ENCODE measurements around the gene PTPN18. TPM values are rescaled to one million over a fixed set of nuclear protein-coding genes. Genes with fewer than 3 reads are reported as not detected.

Gene PTPN18
- total RNA-seq, 1 experiment from 2014 or later: 15.7 TPM

DNA sequence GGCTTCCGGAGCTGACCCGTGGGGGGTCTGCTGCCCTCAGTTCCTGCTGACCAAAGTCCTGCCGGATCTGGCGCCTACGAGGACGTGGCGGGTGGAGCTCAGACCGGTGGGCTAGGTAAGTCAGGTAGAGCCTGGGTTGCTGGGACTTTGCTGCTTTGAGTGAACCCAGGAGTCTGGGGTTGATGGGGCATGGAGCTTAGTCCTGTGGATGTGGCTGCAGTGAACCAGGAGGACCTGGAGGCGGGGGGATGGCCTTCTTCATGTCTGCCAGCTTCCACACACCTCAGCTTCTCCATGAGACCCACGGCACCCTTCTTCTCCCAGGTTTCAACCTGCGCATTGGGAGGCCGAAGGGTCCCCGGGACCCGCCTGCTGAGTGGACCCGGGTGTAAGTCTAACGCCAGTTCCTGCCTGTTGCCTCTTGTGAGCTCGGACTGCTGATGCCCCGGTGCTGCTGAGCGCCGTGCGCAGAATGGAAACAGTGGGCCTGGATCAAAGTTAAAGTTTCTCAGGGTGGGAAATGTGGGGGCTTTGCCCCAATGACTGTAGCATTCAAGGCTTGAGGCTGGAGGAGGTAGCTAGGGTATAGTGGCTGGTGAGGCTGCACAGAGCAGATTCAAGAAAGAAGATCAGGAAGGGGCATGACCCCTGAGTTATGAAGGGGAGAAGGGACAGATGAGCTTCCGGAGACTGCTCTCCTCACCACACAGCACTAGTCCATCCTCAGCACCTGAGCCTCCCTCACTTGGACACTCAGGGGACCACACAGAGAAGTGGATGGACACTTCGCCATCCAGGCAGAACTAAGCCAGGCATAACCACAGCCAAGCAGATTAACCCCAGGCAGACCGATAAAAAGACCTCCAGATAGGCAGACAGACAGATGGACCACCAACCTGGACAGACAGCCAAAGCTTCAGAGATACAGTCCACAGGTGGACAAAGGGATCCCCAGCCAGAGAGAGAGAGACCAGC is 17.3 kb downstream of the PTPN18 start:
- ATAC-seq (peak; percentile 20), DNase-seq (ENCODE audit: low spot score) (no peak)
- Mint-ChIP-seq H3K27me3 (ENCODE audit: low read depth) (peaks cover 4% of the 10 kb centered on the region), H3K27ac (no peak overlapping the region; the same call in 1 of the 2 replicates), H3K4me3 (peak overlapping the region; percentile 83), H3K9me3 (no peaks in the 10 kb centered on the region), H3K36me3 (peaks cover 18% of the 10 kb centered on the region), H3K4me1 (peaks cover 35% of the 10 kb centered on the region)
- TF ChIP-seq ZNF232 (CRISPR knock-in tag; IDR thresholded peaks at IDR 0.05): no peak
- TF ChIP-seq, protein P1, sequence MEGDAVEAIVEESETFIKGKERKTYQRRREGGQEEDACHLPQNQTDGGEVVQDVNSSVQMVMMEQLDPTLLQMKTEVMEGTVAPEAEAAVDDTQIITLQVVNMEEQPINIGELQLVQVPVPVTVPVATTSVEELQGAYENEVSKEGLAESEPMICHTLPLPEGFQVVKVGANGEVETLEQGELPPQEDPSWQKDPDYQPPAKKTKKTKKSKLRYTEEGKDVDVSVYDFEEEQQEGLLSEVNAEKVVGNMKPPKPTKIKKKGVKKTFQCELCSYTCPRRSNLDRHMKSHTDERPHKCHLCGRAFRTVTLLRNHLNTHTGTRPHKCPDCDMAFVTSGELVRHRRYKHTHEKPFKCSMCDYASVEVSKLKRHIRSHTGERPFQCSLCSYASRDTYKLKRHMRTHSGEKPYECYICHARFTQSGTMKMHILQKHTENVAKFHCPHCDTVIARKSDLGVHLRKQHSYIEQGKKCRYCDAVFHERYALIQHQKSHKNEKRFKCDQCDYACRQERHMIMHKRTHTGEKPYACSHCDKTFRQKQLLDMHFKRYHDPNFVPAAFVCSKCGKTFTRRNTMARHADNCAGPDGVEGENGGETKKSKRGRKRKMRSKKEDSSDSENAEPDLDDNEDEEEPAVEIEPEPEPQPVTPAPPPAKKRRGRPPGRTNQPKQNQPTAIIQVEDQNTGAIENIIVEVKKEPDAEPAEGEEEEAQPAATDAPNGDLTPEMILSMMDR (IDR thresholded peaks at IDR 0.05): 0 out of 2 replicates have a peak, but pooled peaks have one; percentile 18
- TF ChIP-seq, protein P2, sequence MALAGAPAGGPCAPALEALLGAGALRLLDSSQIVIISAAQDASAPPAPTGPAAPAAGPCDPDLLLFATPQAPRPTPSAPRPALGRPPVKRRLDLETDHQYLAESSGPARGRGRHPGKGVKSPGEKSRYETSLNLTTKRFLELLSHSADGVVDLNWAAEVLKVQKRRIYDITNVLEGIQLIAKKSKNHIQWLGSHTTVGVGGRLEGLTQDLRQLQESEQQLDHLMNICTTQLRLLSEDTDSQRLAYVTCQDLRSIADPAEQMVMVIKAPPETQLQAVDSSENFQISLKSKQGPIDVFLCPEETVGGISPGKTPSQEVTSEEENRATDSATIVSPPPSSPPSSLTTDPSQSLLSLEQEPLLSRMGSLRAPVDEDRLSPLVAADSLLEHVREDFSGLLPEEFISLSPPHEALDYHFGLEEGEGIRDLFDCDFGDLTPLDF (CRISPR knock-in tag; IDR thresholded peaks at IDR 0.05): no peak
- TF ChIP-seq, protein P3, sequence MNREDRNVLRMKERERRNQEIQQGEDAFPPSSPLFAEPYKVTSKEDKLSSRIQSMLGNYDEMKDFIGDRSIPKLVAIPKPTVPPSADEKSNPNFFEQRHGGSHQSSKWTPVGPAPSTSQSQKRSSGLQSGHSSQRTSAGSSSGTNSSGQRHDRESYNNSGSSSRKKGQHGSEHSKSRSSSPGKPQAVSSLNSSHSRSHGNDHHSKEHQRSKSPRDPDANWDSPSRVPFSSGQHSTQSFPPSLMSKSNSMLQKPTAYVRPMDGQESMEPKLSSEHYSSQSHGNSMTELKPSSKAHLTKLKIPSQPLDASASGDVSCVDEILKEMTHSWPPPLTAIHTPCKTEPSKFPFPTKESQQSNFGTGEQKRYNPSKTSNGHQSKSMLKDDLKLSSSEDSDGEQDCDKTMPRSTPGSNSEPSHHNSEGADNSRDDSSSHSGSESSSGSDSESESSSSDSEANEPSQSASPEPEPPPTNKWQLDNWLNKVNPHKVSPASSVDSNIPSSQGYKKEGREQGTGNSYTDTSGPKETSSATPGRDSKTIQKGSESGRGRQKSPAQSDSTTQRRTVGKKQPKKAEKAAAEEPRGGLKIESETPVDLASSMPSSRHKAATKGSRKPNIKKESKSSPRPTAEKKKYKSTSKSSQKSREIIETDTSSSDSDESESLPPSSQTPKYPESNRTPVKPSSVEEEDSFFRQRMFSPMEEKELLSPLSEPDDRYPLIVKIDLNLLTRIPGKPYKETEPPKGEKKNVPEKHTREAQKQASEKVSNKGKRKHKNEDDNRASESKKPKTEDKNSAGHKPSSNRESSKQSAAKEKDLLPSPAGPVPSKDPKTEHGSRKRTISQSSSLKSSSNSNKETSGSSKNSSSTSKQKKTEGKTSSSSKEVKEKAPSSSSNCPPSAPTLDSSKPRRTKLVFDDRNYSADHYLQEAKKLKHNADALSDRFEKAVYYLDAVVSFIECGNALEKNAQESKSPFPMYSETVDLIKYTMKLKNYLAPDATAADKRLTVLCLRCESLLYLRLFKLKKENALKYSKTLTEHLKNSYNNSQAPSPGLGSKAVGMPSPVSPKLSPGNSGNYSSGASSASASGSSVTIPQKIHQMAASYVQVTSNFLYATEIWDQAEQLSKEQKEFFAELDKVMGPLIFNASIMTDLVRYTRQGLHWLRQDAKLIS (CRISPR knock-in tag; IDR thresholded peaks at IDR 0.05; ENCODE audit: borderline replicate concordance): no peak
- TF ChIP-seq, protein P4, sequence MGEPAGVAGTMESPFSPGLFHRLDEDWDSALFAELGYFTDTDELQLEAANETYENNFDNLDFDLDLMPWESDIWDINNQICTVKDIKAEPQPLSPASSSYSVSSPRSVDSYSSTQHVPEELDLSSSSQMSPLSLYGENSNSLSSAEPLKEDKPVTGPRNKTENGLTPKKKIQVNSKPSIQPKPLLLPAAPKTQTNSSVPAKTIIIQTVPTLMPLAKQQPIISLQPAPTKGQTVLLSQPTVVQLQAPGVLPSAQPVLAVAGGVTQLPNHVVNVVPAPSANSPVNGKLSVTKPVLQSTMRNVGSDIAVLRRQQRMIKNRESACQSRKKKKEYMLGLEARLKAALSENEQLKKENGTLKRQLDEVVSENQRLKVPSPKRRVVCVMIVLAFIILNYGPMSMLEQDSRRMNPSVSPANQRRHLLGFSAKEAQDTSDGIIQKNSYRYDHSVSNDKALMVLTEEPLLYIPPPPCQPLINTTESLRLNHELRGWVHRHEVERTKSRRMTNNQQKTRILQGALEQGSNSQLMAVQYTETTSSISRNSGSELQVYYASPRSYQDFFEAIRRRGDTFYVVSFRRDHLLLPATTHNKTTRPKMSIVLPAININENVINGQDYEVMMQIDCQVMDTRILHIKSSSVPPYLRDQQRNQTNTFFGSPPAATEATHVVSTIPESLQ (CRISPR knock-in tag; IDR thresholded peaks at IDR 0.05): no peak
- TF ChIP-seq FOXK1 (CRISPR knock-in tag; IDR thresholded peaks at IDR 0.05): no peak
- TF ChIP-seq PRRX2 (CRISPR knock-in tag; IDR thresholded peaks at IDR 0.05): no peak
- ChIA-PET POLR2A (interaction anchor here (1.0 to 1.3 kb wide), 2 partner anchors 31 to 54 kb away, joined by 3 to 7 read pairs; partner anchors contain the start of gene IMP4), CTCF (interaction anchor here (0.6 to 2.4 kb wide), 18 partner anchors 8 to 633 kb away, joined by 3 to 26 read pairs (median 4); partner anchors contain the start of genes GPR148, IMP4 and PTPN18)

DNA sequence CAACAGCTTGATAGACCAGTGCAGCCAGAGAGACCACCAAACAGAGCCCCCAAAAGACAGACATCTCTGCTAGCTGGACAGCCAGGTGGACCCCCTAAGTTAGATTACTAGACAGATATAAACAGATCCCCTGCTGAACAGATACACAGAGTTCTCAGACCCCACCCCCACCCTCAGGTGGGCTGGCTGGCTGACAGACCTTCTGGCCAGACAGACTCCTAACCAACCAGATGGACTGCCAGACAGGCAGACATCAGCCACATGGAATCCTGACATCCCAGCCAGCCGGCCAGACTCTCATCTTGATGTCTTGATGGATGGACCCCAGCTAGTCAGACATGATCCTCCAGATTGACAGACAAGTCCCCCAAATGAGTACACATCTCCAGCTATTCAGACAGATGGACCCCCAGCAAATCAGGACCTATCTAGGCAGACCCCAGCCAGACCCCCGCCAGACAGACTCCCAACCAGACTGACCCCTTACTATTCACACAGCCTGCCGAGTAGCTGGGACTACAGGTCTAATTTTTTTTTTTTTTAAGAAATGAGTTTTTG is 18.0 kb downstream of the PTPN18 start:
- no peak overlapping the region for H3K27ac Mint-ChIP-seq
- no peaks in the 10 kb centered on the region for H3K9me3 Mint-ChIP-seq
- peaks cover 4% of the 10 kb centered on the region for H3K27me3 Mint-ChIP-seq (ENCODE audit: low read depth)
- ChIA-PET POLR2A (interaction anchor here (1.0 kb wide), 1 partner anchor 54 kb away, joined by 3 read pairs; no protein-coding TSS in a partner anchor), CTCF (interaction anchor here (1.1 to 2.4 kb wide), 4 partner anchors 12 to 354 kb away, joined by 4 to 26 read pairs (median 13); partner anchors contain the start of genes GPR148, IMP4 and PTPN18)
- peaks cover 18% of the 10 kb centered on the region for H3K36me3 Mint-ChIP-seq
- H3K4me3 Mint-ChIP-seq: peak overlapping the region; percentile 42; the same call in 1 of the 2 replicates
- DNase-seq (ENCODE audit: low spot score) (no peak), ATAC-seq (no peak)
- H3K4me1 Mint-ChIP-seq: peaks cover 30% of the 10 kb centered on the region
- TF ChIP-seq, protein P5, sequence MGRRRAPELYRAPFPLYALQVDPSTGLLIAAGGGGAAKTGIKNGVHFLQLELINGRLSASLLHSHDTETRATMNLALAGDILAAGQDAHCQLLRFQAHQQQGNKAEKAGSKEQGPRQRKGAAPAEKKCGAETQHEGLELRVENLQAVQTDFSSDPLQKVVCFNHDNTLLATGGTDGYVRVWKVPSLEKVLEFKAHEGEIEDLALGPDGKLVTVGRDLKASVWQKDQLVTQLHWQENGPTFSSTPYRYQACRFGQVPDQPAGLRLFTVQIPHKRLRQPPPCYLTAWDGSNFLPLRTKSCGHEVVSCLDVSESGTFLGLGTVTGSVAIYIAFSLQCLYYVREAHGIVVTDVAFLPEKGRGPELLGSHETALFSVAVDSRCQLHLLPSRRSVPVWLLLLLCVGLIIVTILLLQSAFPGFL (CRISPR knock-in tag; IDR thresholded peaks at IDR 0.05; ENCODE audit: borderline replicate concordance): no peak
- no peak for TF ChIP-seq GRHL2 (CRISPR knock-in tag; IDR thresholded peaks at IDR 0.05; ENCODE audit: insufficient replicate concordance, severe bottlenecking)
- no peak for TF ChIP-seq ZNF138 (CRISPR knock-in tag; conservative IDR thresholded peaks at IDR 0.05)
- TF ChIP-seq, protein P6, sequence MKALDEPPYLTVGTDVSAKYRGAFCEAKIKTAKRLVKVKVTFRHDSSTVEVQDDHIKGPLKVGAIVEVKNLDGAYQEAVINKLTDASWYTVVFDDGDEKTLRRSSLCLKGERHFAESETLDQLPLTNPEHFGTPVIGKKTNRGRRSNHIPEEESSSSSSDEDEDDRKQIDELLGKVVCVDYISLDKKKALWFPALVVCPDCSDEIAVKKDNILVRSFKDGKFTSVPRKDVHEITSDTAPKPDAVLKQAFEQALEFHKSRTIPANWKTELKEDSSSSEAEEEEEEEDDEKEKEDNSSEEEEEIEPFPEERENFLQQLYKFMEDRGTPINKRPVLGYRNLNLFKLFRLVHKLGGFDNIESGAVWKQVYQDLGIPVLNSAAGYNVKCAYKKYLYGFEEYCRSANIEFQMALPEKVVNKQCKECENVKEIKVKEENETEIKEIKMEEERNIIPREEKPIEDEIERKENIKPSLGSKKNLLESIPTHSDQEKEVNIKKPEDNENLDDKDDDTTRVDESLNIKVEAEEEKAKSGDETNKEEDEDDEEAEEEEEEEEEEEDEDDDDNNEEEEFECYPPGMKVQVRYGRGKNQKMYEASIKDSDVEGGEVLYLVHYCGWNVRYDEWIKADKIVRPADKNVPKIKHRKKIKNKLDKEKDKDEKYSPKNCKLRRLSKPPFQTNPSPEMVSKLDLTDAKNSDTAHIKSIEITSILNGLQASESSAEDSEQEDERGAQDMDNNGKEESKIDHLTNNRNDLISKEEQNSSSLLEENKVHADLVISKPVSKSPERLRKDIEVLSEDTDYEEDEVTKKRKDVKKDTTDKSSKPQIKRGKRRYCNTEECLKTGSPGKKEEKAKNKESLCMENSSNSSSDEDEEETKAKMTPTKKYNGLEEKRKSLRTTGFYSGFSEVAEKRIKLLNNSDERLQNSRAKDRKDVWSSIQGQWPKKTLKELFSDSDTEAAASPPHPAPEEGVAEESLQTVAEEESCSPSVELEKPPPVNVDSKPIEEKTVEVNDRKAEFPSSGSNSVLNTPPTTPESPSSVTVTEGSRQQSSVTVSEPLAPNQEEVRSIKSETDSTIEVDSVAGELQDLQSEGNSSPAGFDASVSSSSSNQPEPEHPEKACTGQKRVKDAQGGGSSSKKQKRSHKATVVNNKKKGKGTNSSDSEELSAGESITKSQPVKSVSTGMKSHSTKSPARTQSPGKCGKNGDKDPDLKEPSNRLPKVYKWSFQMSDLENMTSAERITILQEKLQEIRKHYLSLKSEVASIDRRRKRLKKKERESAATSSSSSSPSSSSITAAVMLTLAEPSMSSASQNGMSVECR (CRISPR knock-in tag; IDR thresholded peaks at IDR 0.05; ENCODE audit: borderline replicate concordance): no peak
- no peak for TF ChIP-seq NFYB (CRISPR knock-in tag; conservative IDR thresholded peaks at IDR 0.05; ENCODE audit: low read depth)
- TF ChIP-seq NR3C1 (CRISPR knock-in tag; conservative IDR thresholded peaks at IDR 0.05; ENCODE audit: low read depth): no peak
- no peak for TF ChIP-seq MXD4 (CRISPR knock-in tag; IDR thresholded peaks at IDR 0.05; ENCODE audit: borderline replicate concordance)
- TF ChIP-seq ZNF232 (CRISPR knock-in tag; IDR thresholded peaks at IDR 0.05): no peak
- TF ChIP-seq PRRX2 (CRISPR knock-in tag; IDR thresholded peaks at IDR 0.05): no peak
- TF ChIP-seq, protein P7, sequence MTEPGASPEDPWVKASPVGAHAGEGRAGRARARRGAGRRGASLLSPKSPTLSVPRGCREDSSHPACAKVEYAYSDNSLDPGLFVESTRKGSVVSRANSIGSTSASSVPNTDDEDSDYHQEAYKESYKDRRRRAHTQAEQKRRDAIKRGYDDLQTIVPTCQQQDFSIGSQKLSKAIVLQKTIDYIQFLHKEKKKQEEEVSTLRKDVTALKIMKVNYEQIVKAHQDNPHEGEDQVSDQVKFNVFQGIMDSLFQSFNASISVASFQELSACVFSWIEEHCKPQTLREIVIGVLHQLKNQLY (CRISPR knock-in tag; IDR thresholded peaks at IDR 0.05): no peak
